Skeletal muscle tissue (tissue), 4 donors: ENCODE data around the gene LRIG1. TPM values are rescaled to one million over a fixed set of nuclear protein-coding genes. Genes with fewer than 3 reads are reported as not detected.

Experiments
- H3K27ac ChIP-seq: one replicate; pipeline ENCODE4 v1.7.0; 2013; ENCODE audit warnings: mild to moderate bottlenecking, low read depth, low read length, inconsistent platforms
- H3K27me3 ChIP-seq, 3 donors: one replicate each; pipeline ENCODE4 v1.7.0; 2013; ENCODE audit warnings: low read length in 3 of 3; ENCODE audit not compliant: control insufficient read depth in 3 of 3, insufficient read depth in 3 of 3
- H3K36me3 ChIP-seq, 3 donors: one replicate each; pipeline ENCODE4 v1.7.0; 2013; ENCODE audit warnings: low read length in 3 of 3; ENCODE audit not compliant: control insufficient read depth in 3 of 3, insufficient read depth in 3 of 3
- H3K4me1 ChIP-seq, 3 donors: one replicate each; pipeline ENCODE4 v1.7.0; 2013; ENCODE audit warnings: low read length in 3 of 3, mild to moderate bottlenecking in 3 of 3; ENCODE audit not compliant: control insufficient read depth in 3 of 3, insufficient read depth in 3 of 3
- H3K4me3 ChIP-seq, 3 donors: one replicate each; pipeline ENCODE4 v1.7.0; 2013; ENCODE audit warnings: low read length in 3 of 3
- H3K9ac ChIP-seq, 3 donors: one replicate each; pipeline ENCODE4 v1.7.0; 2013; ENCODE audit warnings: low read length in 3 of 3, mild to moderate bottlenecking in 3 of 3, moderate library complexity in 2 of 3, low read depth in 1 of 3
- H3K9me3 ChIP-seq, 3 donors: one replicate each; pipeline ENCODE4 v1.7.0; 2013; ENCODE audit warnings: low read length in 3 of 3; ENCODE audit not compliant: control insufficient read depth in 3 of 3
- total RNA-seq: library from RNA; depleted of rRNA; stranded (reverse); fragments of >200 nt; gene quantifications from one replicate; pipeline ENCODE4 v1.2.3, GENCODE V29; 2014
- donor health status: Osteomylitis.

LRIG1 gene
- total RNA-seq, 1 donor from 2014 or later: 135 TPM

- Histone ChIP-seq H3K4me1 (peaks cover 77 to 84% (median 78%) of the 10 kb centered on the region in 3 donors), H3K36me3 (peaks cover 15 to 40% (median 31%) of the 10 kb centered on the region in 3 donors), H3K9ac (peak overlapping the region in 1 of 3 donors; percentile 8), H3K4me3 (peak overlapping the region in 2 of 3 donors; percentile 6 to 7), H3K27me3 (no peaks in the 10 kb centered on the region), H3K9me3 (no peaks in the 10 kb centered on the region), H3K27ac (peak overlapping the region; percentile 8)
These were observed 98.9 kb downstream of the LRIG1 start for GRCh38 chr3:66401675-66402491.

DNA sequence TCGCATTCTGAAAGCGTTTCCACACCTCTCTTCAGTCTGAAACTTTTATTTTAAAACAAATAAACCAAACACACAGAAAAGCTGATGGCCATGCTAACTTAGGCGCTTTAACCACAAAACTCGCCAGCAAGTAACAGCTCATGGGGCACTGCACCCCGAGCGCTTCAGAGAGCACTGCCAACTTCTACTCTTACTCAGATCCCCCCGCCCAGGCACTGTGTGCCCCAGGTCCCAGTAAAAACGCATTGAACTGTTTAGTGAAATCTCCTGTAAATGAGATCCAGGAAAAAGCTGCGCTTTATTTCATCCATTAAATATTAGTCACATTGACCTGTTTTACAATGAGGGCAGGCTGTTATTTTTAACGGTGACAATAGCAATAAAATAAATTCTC is 99.7 kb downstream of the LRIG1 start:
- Histone ChIP-seq H3K4me1 (peaks cover 71 to 77% (median 71%) of the 10 kb centered on the region in 3 donors), H3K4me3 (no peak overlapping the region), H3K9me3 (no peaks in the 10 kb centered on the region), H3K36me3 (peaks cover 18 to 44% (median 29%) of the 10 kb centered on the region in 3 donors), H3K27me3 (no peaks in the 10 kb centered on the region), H3K9ac (no peak overlapping the region), H3K27ac (no peak overlapping the region)

GRCh38 chr3:66400411-66401156 is 100.2 kb downstream of the LRIG1 start:
- H3K4me3 ChIP-seq: no peak overlapping the region
- H3K4me1 ChIP-seq: peaks cover 65 to 71% (median 65%) of the 10 kb centered on the region in 3 donors
- H3K27me3 ChIP-seq: no peaks in the 10 kb centered on the region
- no peaks in the 10 kb centered on the region for H3K9me3 ChIP-seq
- H3K36me3 ChIP-seq: peaks cover 23 to 46% (median 33%) of the 10 kb centered on the region in 3 donors
- H3K27ac ChIP-seq: no peak overlapping the region
- H3K9ac ChIP-seq: peak overlapping the region in 1 of 3 donors; percentile 13

GRCh38 chr3:66399529-66400232 is 101.1 kb downstream of the LRIG1 start:
- Histone ChIP-seq H3K9ac (peak overlapping the region in 1 of 3 donors; percentile 16), H3K27me3 (no peaks in the 10 kb centered on the region), H3K4me3 (no peak overlapping the region), H3K4me1 (peaks cover 60 to 63% (median 62%) of the 10 kb centered on the region in 3 donors), H3K36me3 (peaks cover 27 to 42% (median 34%) of the 10 kb centered on the region in 3 donors), H3K27ac (no peak overlapping the region), H3K9me3 (no peaks in the 10 kb centered on the region)

DNA sequence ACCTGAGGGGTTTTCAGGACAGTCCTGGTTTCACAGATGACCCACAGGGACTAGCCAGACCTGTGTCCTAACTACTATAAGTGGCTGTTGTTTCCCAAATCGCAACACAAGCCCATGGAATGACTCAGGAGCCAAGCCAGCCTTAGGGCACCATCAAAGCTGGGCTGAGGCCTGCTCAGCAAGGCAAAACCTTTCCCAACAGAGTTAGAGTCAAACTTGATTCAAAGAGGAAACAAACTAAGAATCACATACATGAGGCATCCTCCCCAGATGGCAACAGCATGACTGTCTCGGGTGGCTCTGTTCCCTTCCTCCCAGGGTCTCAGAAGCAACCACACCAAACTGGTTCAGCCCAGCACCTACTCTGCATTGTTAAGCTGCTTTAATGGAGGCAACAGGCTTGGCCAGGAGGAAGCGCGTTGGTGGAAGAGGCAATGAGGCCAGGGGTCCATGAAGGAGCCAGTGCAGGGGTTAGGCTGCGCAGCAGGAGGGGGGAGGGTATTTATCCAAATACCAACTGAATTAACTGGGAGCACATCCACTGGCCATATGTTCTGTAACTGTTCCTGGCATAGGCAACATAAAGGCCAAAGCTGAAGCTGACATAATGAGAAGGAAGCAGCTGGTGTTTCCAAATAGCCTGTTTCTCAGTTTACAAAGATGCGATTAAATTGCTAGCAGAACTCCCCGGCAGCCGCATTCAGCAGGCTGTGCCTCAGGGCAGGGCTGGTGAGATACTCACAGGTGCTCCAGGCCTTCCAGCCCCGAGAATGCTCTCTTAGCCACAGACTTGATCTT is 102.4 kb downstream of the LRIG1 start:
- no peaks in the 10 kb centered on the region for H3K27me3 ChIP-seq
- peak overlapping the region; percentile 34 for H3K27ac ChIP-seq
- no peaks in the 10 kb centered on the region for H3K9me3 ChIP-seq
- H3K4me3 ChIP-seq: no peak overlapping the region
- H3K4me1 ChIP-seq: peaks cover 65 to 68% (median 67%) of the 10 kb centered on the region in 3 donors
- peak overlapping the region in 1 of 3 donors; percentile 5 for H3K9ac ChIP-seq
- H3K36me3 ChIP-seq: peaks cover 29 to 36% (median 34%) of the 10 kb centered on the region in 3 donors

GRCh38 chr3:66397745-66398144 is 103.1 kb downstream of the LRIG1 start:
- Histone ChIP-seq H3K27me3 (no peaks in the 10 kb centered on the region), H3K4me3 (no peak overlapping the region), H3K4me1 (peaks cover 65 to 68% (median 66%) of the 10 kb centered on the region in 3 donors), H3K9me3 (no peaks in the 10 kb centered on the region), H3K27ac (peak overlapping the region; percentile 34), H3K36me3 (peaks cover 28 to 41% (median 40%) of the 10 kb centered on the region in 3 donors), H3K9ac (peak overlapping the region in 1 of 3 donors; percentile 45)

DNA sequence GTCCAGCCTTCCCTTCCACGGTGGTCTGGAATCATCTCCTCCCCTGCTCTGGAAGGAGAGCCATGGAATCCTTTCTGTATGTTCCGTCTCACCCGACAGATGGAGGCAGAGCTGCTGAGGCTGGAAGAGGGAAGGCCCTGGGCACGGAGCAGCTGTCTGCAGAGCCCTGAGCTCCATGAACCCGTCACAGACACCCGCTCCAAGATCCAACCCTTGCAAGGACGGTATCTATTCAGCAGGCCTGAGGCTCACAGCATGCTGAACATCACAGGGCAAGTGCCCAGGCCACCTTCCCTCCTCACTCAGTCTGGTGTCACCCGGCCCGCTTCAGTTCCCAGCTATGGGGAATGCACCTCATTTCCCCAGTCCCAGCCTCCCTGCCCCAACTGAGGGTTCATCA is 103.9 kb downstream of the LRIG1 start:
- Histone ChIP-seq H3K4me3 (no peak overlapping the region), H3K27ac (no peak overlapping the region), H3K36me3 (peaks cover 26 to 48% (median 46%) of the 10 kb centered on the region in 3 donors), H3K9me3 (no peaks in the 10 kb centered on the region), H3K4me1 (peaks cover 60 to 63% (median 62%) of the 10 kb centered on the region in 3 donors), H3K9ac (peak overlapping the region in 1 of 3 donors; percentile 16), H3K27me3 (no peaks in the 10 kb centered on the region)

DNA sequence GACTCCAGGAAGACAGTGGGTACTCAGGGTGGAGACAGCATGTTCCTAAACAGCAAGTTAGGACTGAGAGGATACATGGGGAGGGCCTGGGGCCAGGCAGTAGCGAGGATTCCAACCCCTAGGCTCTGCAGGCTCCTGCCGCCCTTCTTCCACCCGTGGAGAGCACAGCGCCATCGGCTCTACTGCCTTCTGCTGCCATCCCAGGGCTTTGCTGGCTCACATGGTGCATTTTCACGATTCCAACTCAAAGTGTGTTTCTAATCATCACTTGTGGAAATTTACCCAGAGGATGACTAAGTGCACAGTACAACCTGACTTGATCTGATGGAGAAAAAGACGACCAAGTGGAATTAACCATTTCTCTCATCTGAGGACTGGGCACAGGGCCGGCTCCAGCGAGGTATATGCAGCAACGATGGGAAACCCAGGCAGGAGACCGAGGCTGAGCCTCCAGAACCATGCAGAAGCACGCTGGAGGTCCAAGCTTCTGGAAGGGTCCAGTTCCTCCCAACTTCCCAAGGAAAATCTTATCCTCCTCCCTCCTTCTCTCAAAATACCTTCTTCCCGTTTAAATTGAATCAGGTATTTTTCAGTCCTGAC is 104.6 kb downstream of the LRIG1 start:
- Histone ChIP-seq H3K27ac (no peak overlapping the region), H3K9ac (no peak overlapping the region), H3K4me3 (no peak overlapping the region), H3K9me3 (no peaks in the 10 kb centered on the region), H3K36me3 (peaks cover 26 to 50% (median 48%) of the 10 kb centered on the region in 3 donors), H3K27me3 (no peaks in the 10 kb centered on the region), H3K4me1 (peaks cover 54 to 57% (median 56%) of the 10 kb centered on the region in 3 donors)

GRCh38 chr3:66395635-66396034 is 105.2 kb downstream of the LRIG1 start:
- H3K27ac ChIP-seq: no peak overlapping the region

More at GRCh38 chr3:66395635-66396034, 105.2 kb downstream of the LRIG1 start:
- H3K27me3 ChIP-seq: no peaks in the 10 kb centered on the region
- no peak overlapping the region for H3K4me3 ChIP-seq
- H3K9ac ChIP-seq: no peak overlapping the region
- peaks cover 26 to 50% (median 45%) of the 10 kb centered on the region in 3 donors for H3K36me3 ChIP-seq
- H3K9me3 ChIP-seq: no peaks in the 10 kb centered on the region
- peaks cover 47 to 51% (median 50%) of the 10 kb centered on the region in 3 donors for H3K4me1 ChIP-seq
